ENCODE data around the gene SLC35D2. TPM values are rescaled to one million over a fixed set of nuclear protein-coding genes. Genes with fewer than 3 reads are reported as not detected.
"Not testable (repeated sequence)": the region's sequence is repeated elsewhere in the genome, so short reads cannot be mapped to it uniquely, and the experiment has no call there.

Gene SLC35D2
- total RNA-seq, 1 donor from 2014 or later = 12.3 TPM

DNA sequence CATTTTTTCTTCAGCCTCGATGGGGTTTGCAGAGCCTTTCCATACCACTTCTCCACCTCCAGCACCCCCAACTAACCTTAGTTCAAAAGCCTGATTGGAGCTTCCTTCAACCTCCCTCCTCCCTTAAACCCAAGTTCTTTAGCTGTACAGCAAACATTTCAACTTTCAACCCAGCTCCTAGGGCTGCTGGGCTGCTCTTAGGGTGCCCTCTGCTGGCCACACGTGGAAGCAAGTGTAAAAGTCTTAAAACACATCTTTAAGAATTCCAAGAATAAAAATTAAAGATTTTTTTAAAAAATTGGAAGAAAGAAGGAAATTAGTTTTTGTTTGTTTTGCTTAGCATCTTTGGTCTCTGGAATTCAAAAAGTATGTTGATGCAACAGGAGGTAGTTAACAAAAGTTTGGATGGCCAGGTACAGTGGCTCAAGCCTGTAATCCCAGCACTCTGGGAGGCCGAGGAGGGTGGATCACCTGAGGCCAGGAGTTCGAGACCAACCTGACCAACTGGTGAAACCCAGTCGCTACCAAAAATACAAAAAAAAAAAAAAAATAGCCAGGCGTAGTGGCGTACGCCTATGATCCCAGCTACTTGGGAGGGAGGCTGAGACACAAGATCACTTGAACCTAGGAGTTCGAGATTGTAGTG, 66.1 kb downstream of the SLC35D2 start:
- peak; percentile 80 for DNase-seq (ENCODE audit: low spot score)

DNA sequence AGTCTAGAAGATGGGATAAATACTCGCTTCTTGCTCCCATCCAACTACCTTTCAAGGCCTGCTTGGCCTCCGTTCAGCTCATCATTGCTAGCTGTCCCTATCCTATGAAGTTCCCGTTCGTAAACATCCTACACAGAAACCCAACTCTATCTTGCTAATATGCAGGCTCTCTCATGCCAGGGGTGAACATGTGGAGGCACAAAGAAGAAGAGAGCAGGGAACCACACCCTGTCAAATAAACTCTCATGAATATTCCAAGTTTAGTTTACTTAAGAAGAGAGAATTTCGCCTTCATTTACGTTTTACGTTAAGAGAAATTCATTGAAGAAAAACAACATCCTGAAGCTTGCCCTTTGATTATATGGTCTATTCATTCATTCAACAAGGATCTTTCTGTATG, 73.7 kb downstream of the SLC35D2 start:
- DNase-seq (ENCODE audit: low spot score) = no peak

DNA sequence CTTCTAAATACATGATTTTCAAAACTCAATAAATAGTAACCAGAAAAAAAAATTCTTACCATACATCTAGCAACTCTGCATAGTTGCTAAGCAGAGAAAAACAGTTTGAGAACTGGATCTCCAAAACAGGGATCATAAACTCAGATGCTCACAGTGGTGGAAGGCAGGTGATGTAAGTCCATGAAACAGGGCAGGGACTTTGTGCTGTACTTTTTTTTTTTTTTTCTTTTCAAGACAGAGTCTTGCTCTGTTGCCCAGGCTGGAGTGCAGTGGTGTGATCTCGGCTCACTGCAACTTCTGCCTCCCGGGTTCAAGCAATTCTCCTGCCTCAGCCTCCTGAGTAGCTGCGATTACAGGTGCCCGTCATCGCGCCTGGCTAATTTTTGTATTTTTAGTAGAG, 76.6 kb downstream of the SLC35D2 start:
- DNase-seq (ENCODE audit: low spot score) = not testable (repeated sequence)

DNA sequence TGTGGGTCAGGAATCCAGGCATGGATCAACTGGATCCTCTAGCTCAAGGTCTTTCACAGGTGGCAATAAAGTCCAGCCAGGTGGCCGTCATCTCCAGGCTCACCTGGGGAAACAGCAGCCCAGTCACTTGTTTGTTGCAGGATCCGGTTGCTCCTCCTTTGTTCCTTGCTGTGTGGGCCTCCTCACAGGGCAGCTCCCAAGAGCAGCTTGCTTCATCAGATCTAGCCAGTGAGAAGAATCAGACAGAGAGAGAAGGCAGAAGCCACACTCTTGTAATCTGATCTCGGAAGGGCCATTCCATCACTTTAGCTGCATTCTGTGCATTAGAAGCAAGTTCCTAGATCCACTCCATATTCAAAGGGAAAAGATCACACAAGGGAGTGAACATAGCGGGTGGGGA, 78.3 kb downstream of the SLC35D2 start:
- peak; percentile 50 for DNase-seq (ENCODE audit: low spot score)

DNA sequence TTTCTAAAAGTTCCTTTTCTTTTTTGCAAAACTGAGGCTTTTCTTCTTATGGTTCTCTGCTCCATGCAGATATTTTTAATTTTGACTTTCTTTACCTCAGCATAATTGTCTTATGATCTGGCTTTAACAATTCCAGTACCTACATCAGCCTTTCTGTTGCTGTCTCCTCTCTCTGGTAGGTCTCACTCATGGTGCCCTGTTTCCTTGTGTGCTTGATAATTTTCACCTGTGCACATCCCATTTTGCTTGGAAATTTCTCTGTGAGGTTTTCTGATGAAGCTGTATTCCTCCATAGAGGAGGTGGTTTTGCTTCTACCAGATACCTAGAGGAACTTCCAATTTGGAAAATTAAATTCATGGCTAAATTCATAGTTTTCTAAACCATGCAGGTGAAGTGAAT, 79.3 kb downstream of the SLC35D2 start:
- DNase-seq (ENCODE audit: low spot score) = no peak

DNA sequence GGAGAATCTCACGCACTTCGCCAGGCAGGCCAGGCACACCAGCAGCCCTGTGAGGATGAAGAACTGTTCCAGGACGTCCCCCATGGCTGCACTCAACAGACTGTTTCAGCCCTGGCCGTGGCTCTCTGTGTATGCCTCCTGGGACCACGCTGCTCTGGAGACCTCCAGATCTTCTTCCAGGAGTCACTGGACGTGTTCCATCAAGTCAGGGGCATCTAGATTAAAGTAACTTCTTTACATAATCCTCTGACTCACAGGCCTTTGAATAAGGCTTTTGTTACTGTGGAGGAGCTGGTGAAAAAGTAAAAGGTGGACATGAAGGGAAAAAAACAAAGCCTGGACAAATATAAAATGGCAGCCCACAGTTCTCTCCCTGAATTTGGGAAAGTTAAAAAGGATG, 81.5 kb downstream of the SLC35D2 start, which contains the start of gene HSD17B3:
Gene HSD17B3 (minus strand): TSS at position 156 of the 400 bp plus-strand sequence. CDS start 72 bp downstream, at position 84.
- peak; percentile 34 for DNase-seq (ENCODE audit: low spot score)

DNA sequence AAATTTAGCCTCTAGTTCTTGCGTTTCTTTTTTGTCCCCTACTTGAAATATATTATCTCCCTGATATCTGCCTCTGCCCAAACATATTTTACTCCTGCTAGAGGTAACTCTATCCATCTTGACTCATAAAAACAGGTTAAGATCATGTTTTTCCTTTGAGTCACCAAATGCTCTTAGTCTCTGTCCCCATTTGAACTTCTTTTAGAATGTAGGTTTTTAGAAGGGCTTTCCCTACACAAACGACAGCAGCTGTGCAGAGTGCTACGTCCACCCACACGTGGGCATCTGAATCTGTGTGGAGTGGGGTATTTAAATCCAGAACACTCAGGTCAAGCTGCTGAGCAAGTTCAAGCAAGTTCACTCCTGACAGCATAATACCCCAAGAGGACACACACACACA, 83.7 kb downstream of the SLC35D2 start:
- peak; percentile 46 for DNase-seq (ENCODE audit: low spot score)

DNA sequence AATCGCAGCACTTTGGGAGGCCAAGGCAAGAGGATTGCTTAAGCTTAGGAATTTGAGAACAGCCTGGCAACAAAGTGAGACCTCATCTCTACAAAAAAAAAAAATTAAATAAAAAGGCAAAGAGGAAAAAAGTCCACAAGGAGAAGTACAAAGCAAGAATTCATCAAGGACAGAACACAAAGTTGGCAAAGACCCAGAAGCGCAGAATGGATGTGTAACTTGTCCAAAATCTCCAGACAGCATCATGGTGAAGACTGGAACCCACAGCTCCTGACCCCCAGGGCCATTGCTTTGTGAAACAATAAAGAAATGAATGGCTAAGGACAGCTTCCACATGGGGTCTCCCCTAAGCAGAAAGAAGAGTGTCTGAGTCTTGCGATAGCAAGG, 89.4 kb downstream of the SLC35D2 start:
- DNase-seq (ENCODE audit: low spot score) = no peak

DNA sequence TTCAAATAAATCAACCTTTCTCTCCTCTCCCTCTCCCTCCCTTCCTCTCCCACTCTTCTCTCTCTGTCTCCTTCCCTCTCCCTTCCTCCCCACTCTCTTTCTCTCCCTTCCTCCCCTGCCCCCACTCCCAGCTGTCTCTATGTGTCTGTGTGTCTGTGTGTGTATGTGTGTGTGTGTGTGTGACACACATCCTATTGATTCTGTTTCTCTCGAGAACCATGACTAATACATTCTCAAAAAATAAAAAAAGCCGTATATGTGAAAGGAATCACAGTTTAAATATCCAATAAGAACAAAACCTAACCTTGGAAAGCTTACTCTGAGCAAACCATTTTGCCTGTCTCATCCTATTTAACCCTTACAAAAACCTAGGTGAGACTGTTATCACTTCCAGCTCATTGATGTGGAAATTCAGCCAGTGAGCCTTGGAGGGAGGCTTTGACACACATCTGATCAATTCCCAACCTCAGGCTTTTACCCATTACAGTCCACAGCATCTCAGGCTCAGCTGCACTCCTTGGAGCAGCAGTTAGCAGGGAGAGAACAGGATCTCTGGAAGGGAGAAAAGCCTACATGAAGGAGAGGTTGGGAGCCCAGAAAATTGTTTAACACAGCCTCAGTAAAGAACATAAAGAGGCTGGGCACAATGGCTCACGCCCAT, 89.9 kb downstream of the SLC35D2 start:
- DNase-seq (ENCODE audit: low spot score) = no peak

DNA sequence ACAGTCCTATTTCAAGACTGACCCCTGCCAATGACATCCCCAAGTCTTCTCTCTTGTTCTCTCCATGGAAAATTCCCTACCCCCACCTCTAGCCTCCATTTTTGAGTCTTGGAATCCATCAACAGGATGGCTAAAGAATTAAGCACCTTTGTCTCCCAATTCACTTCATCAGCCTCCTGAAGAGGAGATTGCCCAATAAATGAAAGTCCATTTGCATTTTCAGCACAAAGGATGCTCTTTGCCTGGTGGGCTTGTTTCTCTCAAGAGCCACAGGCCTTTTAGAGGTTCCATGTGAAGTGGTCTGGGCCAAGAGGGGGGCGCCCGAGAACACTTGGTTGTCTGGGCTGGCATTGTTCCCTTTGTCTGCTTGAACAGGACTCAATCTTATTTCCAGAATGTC, 94.1 kb downstream of the SLC35D2 start:
- DNase-seq (ENCODE audit: low spot score) = no peak

DNA sequence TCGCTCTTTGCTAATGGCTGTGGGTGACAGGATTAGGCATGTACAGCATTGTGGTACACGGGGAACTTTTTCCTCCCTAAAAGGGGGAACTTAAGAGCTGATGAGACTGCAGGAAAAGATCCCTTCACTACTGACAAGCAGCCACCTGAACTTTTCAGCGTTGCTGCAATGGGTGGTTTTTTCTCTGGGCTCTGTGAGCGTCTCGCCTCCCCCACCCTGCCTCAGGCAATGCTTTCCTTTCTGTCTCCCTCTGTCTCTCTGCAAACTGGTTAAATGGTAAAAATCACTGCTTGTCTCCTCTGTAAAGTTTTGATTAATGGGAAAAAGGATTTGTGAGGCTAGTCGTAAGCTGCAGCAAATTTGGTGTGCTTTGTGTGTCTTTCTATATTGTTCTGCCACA, 101.9 kb downstream of the SLC35D2 start:
- DNase-seq (ENCODE audit: low spot score) = peak; percentile 54

DNA sequence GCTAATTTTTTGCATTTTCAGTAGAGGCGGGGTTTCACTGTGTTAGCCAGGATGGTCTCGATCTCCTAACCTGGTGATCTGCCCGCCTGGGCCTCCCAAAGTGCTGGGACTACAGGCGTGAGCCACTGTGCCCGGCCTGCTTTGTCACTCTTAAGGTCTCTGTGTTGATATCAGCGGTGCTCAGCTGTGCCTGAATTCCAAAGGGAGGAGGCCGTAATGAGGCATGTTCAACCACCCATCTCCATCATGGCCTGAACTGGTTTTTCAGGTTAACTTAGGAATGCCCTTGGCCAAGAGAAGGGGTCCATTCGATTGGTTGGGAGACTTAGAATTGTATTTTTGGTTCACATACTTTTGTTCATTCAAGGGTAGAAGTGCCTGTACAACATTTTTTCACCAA, 103.6 kb downstream of the SLC35D2 start:
- DNase-seq (ENCODE audit: low spot score) = peak; percentile 75

DNA sequence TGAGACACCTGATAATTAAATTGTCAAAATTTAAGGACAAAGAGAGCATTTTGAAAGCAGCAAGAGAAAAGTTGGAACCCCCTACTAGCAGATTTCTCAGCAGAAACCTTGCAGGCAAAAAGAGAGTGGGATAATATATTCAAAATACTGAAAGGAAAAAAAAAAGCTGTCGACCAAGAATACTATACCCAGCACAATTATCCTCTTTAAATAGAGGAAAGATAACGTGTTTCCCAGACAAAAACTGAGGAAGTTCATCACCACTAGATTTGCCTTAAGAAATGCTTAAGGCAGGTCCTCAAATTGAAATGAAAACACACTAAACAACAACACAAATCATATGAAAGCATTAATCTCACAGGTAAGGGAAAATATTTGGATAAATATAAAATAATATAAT, 108.6 kb downstream of the SLC35D2 start:
- DNase-seq (ENCODE audit: low spot score) = no peak

Other genes starting within 250 kb of the SLC35D2 start
- 2.4 TPM for gene HSD17B3, start 81.5 kb downstream of the SLC35D2 start, total RNA-seq (ENCODE audit: insufficient read depth, low replicate concordance)
- gene ZNF367, start 34.7 kb upstream of the SLC35D2 start, total RNA-seq (ENCODE audit: insufficient read depth, low replicate concordance) = 7.0 TPM
- 11.3 TPM for gene HABP4, start 66.5 kb upstream of the SLC35D2 start, total RNA-seq (ENCODE audit: insufficient read depth, low replicate concordance)
- 8.4 TPM for gene CDC14B, start 236.1 kb upstream of the SLC35D2 start, total RNA-seq (ENCODE audit: insufficient read depth, low replicate concordance)